Transverse colon (tissue), 4 donors: ENCODE results near the gene DNAJC10. TPM values are rescaled to one million over a fixed set of nuclear protein-coding genes. Genes with fewer than 3 reads are reported as not detected.

Source experiments
- DNase-seq: peaks from one replicate; pipeline ENCODE4 v3.0.0-alpha.2; 2019
- H3K27ac ChIP-seq, 4 donors: fragments of 200-600 bp; sonication (generic); 2 replicates each; pipeline ENCODE4 v1.5.1; 2016 to 2018; ENCODE audit warnings: inconsistent platforms in 4 of 4
- H3K27me3 ChIP-seq: fragments of 200-600 bp; sonication (generic); 2 replicates; pipeline ENCODE4 v1.5.1; 2017; ENCODE audit warnings: inconsistent platforms
- H3K36me3 ChIP-seq, 4 donors: fragments of 200-600 bp; sonication (generic); 2 replicates each; pipeline ENCODE4 v1.5.1; 2017 to 2019; ENCODE audit warnings: inconsistent platforms in 4 of 4
- H3K4me1 ChIP-seq, 4 donors: fragments of 200-600 bp; sonication (generic); 2 replicates each; pipeline ENCODE4 v1.5.1; 2017 to 2020; ENCODE audit warnings: inconsistent platforms in 4 of 4
- H3K4me3 ChIP-seq, 4 donors: fragments of 200-600 bp; sonication (generic); 1 replicate in 1 of 4; 2 replicates in 3 of 4; pipeline versions ENCODE4 v1.5.1 to v1.6.1; 2017 to 2019; ENCODE audit warnings: inconsistent platforms in 4 of 4
- H3K9me3 ChIP-seq, 2 donors: fragments of 200-600 bp; sonication (generic); 2 replicates each; pipeline ENCODE4 v1.5.1; 2017 to 2019; ENCODE audit warnings: inconsistent platforms in 2 of 2
- CTCF ChIP-seq, 5 experiments: fragments of 200-600 bp in 3 of 5; fragments of 450-650 bp in 2 of 5; sonication (generic) in 3 of 5; IDR thresholded peaks; 1 replicate in 2 of 5; 2 replicates in 3 of 5; pipeline ENCODE4 v1.5.1; 2016 to 2017; ENCODE audit warnings: antibody characterized with exemption in 5 of 5, inconsistent platforms in 3 of 5, mild to moderate bottlenecking in 2 of 5, moderate library complexity in 1 of 5
- EP300 ChIP-seq: sonication (generic); formaldehyde crosslinking; IDR thresholded peaks from one replicate; pipeline ENCODE4 v1.6.1; 2017; ENCODE audit warnings: antibody characterized with exemption, low read depth
- POLR2A ChIP-seq: fragments of 450-650 bp; IDR thresholded peaks from one replicate; pipeline ENCODE4 v1.6.1; 2016; ENCODE audit warnings: antibody characterized with exemption, mild to moderate bottlenecking, moderate library complexity
- POLR2AphosphoS5 ChIP-seq, 3 donors: sonication (generic); formaldehyde crosslinking; IDR thresholded peaks; one replicate each; pipeline ENCODE4 v1.6.1; 2016; ENCODE audit warnings: antibody characterized with exemption in 3 of 3
- WGBS, 2 donors: methylation state at CpG; one replicate each; pipeline ENCODE4 v1.1.5; 2018; ENCODE audit warnings: low coverage in 1 of 2; 5-methylcytosine and 5-hydroxymethylcytosine counted together
- in situ Hi-C, 4 donors: fragments of 200-750 bp; cut with MboI; loops; one replicate each; pipeline versions ENCODE4 v1.15.0 to v1.15.1; 2017; ENCODE audit warnings: low sequenced_read_pairs in 3 of 4, low pct_ligation_motif_present in 1 of 4, low pct_unique_long_range_greater_than_20kb in 1 of 4
- intact Hi-C: fragments of 100-400 bp; cut with DNase I; formaldehyde crosslinking; loops from one replicate; pipeline ENCODE4 v1.15.1; 2023; ENCODE audit warnings: low total_unique reads
- total RNA-seq, 4 donors: library from RNA; depleted of rRNA; stranded (reverse); fragments of >200 nt; gene quantifications; one replicate each; pipeline ENCODE4 v1.1.0, GENCODE V29; 2016

The DNAJC10 gene
- total RNA-seq, 4 donors from 2014 or later = 27.4 to 37.9 (median 35.5) TPM

- intact Hi-C loops = no loop called here
- H3K9me3 ChIP-seq = no peaks in the 10 kb centered on the region
- no peaks in the 10 kb centered on the region for H3K27me3 ChIP-seq
- H3K4me3 ChIP-seq = no peak overlapping the region
- H3K4me1 ChIP-seq = peaks cover 0 to 17% (median 2%) of the 10 kb centered on the region in 4 donors
- TF ChIP-seq POLR2AphosphoS5 (IDR thresholded peaks at IDR 0.05) = no peak
- no peak for TF ChIP-seq CTCF (IDR thresholded peaks at IDR 0.05)
- TF ChIP-seq POLR2A = no peak
- no peak for TF ChIP-seq EP300
- WGBS, 2 donors = 78 to 100% methylated on average over 2 to 3 of the region's 3 CpGs
- H3K27ac ChIP-seq = peak overlapping the region in 2 of 4 donors; percentile 25 to 68
- DNase-seq = no peak
- H3K36me3 ChIP-seq = no peaks in the 10 kb centered on the region
- in situ Hi-C loops = no loop called here
Observed at GRCh38 chr2:182826496-182826895, 110.4 kb downstream of the DNAJC10 start.

- peak overlapping the region in 2 of 4 donors; percentile 5 to 44 for H3K27ac ChIP-seq
- no peaks in the 10 kb centered on the region for H3K9me3 ChIP-seq
- TF ChIP-seq EP300 (no peak), POLR2A (no peak), POLR2AphosphoS5 (IDR thresholded peaks at IDR 0.05) (no peak), CTCF (IDR thresholded peaks at IDR 0.05) (no peak)
- WGBS, 2 donors = 49 to 55% methylated on average over 2 of the region's 2 CpGs
- H3K4me3 ChIP-seq = no peak overlapping the region
- in situ Hi-C loops = no loop called here
- H3K27me3 ChIP-seq = no peaks in the 10 kb centered on the region
- H3K4me1 ChIP-seq = peaks cover 0 to 17% (median 2%) of the 10 kb centered on the region in 4 donors
- no peak for DNase-seq
- intact Hi-C loops = no loop called here
- H3K36me3 ChIP-seq = no peaks in the 10 kb centered on the region
Observed at GRCh38 chr2:182827182-182827879, 111.3 kb downstream of the DNAJC10 start.

GRCh38 chr2:182831101-182831500, 115.0 kb downstream of the DNAJC10 start:
- no peak overlapping the region for H3K4me3 ChIP-seq
- no peak for DNase-seq
- no peaks in the 10 kb centered on the region for H3K9me3 ChIP-seq
- no peaks in the 10 kb centered on the region for H3K27me3 ChIP-seq
- no peaks in the 10 kb centered on the region for H3K36me3 ChIP-seq
- in situ Hi-C loops (no loop called here), intact Hi-C loops (no loop called here)
- TF ChIP-seq POLR2A = no peak
- peaks cover 0 to 8% (median 0%) of the 10 kb centered on the region in 4 donors for H3K4me1 ChIP-seq
- H3K27ac ChIP-seq = no peak overlapping the region

GRCh38 chr2:182831921-182832320, 115.9 kb downstream of the DNAJC10 start:
- Histone ChIP-seq H3K27me3 (no peaks in the 10 kb centered on the region), H3K36me3 (no peaks in the 10 kb centered on the region), H3K9me3 (no peaks in the 10 kb centered on the region), H3K4me3 (no peak overlapping the region), H3K4me1 (peaks cover 0 to under 1% (median 0%) of the 10 kb centered on the region in 4 donors), H3K27ac (no peak overlapping the region)
- TF ChIP-seq EP300 (no peak), POLR2AphosphoS5 (IDR thresholded peaks at IDR 0.05) (no peak), POLR2A (no peak), CTCF (IDR thresholded peaks at IDR 0.05) (no peak)
- DNase-seq = no peak
- intact Hi-C loops = no loop called here
- 60 to 61% methylated on average over 3 of the region's 3 CpGs for WGBS, 2 donors
- in situ Hi-C loops = no loop called here
